ENCODE results near the gene ETV6.

DNA sequence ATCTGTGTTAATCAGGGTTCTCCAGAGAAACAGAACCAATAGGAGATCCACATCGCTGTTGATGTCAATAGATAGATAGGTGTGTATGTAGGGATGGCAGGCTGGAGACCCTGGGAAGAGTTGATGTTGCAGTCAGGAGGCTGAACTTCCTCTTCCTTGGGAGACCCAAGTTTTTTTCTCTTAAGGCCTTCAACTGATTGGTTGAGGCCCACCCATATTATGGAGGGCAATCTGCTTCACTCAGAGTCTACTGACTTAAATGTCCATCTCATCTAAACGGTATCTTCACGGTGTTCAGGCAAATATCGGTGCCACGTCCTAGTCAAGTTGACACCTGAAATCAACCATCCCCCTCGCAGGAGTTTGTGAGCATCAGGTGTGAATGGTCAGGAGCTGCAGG is 63.0 kb downstream of the ETV6 start:
- TF ChIP-seq, protein P1, sequence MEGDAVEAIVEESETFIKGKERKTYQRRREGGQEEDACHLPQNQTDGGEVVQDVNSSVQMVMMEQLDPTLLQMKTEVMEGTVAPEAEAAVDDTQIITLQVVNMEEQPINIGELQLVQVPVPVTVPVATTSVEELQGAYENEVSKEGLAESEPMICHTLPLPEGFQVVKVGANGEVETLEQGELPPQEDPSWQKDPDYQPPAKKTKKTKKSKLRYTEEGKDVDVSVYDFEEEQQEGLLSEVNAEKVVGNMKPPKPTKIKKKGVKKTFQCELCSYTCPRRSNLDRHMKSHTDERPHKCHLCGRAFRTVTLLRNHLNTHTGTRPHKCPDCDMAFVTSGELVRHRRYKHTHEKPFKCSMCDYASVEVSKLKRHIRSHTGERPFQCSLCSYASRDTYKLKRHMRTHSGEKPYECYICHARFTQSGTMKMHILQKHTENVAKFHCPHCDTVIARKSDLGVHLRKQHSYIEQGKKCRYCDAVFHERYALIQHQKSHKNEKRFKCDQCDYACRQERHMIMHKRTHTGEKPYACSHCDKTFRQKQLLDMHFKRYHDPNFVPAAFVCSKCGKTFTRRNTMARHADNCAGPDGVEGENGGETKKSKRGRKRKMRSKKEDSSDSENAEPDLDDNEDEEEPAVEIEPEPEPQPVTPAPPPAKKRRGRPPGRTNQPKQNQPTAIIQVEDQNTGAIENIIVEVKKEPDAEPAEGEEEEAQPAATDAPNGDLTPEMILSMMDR (IDR thresholded peaks at IDR 0.05) = no peak
- TF ChIP-seq POLR2A (IDR thresholded peaks at IDR 0.05) = no peak

All from testis (tissue), 2 donors.